Colonic mucosa (tissue), 4 donors: ENCODE measurements around the gene SLC22A3. TPM values are rescaled to one million over a fixed set of nuclear protein-coding genes. Genes with fewer than 3 reads are reported as not detected.

ENCODE experiments used
- DNase-seq: peaks from one replicate; pipeline ENCODE4 v3.0.0-alpha.2; 2020
- H3K27ac ChIP-seq: fragments of 200-600 bp; one replicate; pipeline ENCODE4 v1.8.0; 2021
- H3K27me3 ChIP-seq: fragments of 200-600 bp; one replicate; pipeline ENCODE4 v1.8.0; 2021
- H3K36me3 ChIP-seq: fragments of 200-600 bp; one replicate; pipeline ENCODE4 v1.8.0; 2021
- H3K4me1 ChIP-seq: fragments of 200-600 bp; one replicate; pipeline ENCODE4 v1.8.0; 2021; ENCODE audit warnings: mild to moderate bottlenecking
- H3K4me3 ChIP-seq: fragments of 200-600 bp; one replicate; pipeline ENCODE4 v1.8.0; 2021
- H3K9ac ChIP-seq, 2 donors: one replicate each; pipeline ENCODE4 v1.7.0; 2013; ENCODE audit warnings: control low read depth in 2 of 2, low read depth in 2 of 2, low read length in 2 of 2
- H3K9me3 ChIP-seq: fragments of 200-600 bp; one replicate; pipeline ENCODE4 v1.8.0; 2021
- CTCF ChIP-seq: fragments of 200-600 bp; IDR thresholded peaks from one replicate; pipeline ENCODE4 v1.8.0; 2022; ENCODE audit warnings: antibody characterized with exemption, mild to moderate bottlenecking
- intact Hi-C: fragments of 100-400 bp; cut with DNase I; formaldehyde crosslinking; loops from one replicate; pipeline ENCODE4 v1.14.1; 2022
- total RNA-seq, 2 donors: library from RNA; stranded (reverse); fragmentation: NEBNext Ultra II Directional in 1 of 2; extraction: Animal tissue kit (Norgen Biotek cat#: 25700) in 1 of 2; gene quantifications; one replicate each; pipeline ENCODE4 v1.2.1, GENCODE V29; 2021
- donor health status: healthy.
- donor health status: DM: no; HTN: no; CAD: no.
- donor health status: DM: no; HTN: no; CAD: no.

SLC22A3 gene
- total RNA-seq, 2 donors from 2014 or later = 2.1 to 2.5 TPM

- DNase-seq = no peak
- Histone ChIP-seq H3K27me3 (no peaks in the 10 kb centered on the region), H3K36me3 (no peaks in the 10 kb centered on the region), H3K4me3 (no peak overlapping the region), H3K4me1 (no peaks in the 10 kb centered on the region), H3K9ac (no peak overlapping the region), H3K27ac (no peak overlapping the region), H3K9me3 (no peaks in the 10 kb centered on the region)
- TF ChIP-seq CTCF = no peak
- intact Hi-C loops = no loop called here
These were observed 26.8 kb downstream of the SLC22A3 start for GRCh38 chr6:160374836-160375560.

GRCh38 chr6:160375561-160375949 is 27.4 kb downstream of the SLC22A3 start:
- intact Hi-C loops = no loop called here
- Histone ChIP-seq H3K27ac (no peak overlapping the region), H3K4me3 (no peak overlapping the region), H3K36me3 (no peaks in the 10 kb centered on the region), H3K4me1 (no peaks in the 10 kb centered on the region), H3K27me3 (no peaks in the 10 kb centered on the region), H3K9me3 (no peaks in the 10 kb centered on the region), H3K9ac (no peak overlapping the region)
- no peak for TF ChIP-seq CTCF
- DNase-seq = no peak

GRCh38 chr6:160376445-160376844 is 28.3 kb downstream of the SLC22A3 start:
- no peak for DNase-seq
- H3K9me3 ChIP-seq = no peaks in the 10 kb centered on the region
- TF ChIP-seq CTCF = no peak
- intact Hi-C loops = no loop called here
- H3K4me3 ChIP-seq = no peak overlapping the region
- no peaks in the 10 kb centered on the region for H3K36me3 ChIP-seq
- H3K9ac ChIP-seq = no peak overlapping the region
- no peaks in the 10 kb centered on the region for H3K4me1 ChIP-seq
- H3K27me3 ChIP-seq = no peaks in the 10 kb centered on the region
- no peak overlapping the region for H3K27ac ChIP-seq

GRCh38 chr6:160378218-160378617 is 30.0 kb downstream of the SLC22A3 start:
- no peak overlapping the region for H3K4me3 ChIP-seq
- H3K27ac ChIP-seq = no peak overlapping the region
- H3K9ac ChIP-seq = no peak overlapping the region
- DNase-seq = no peak
- H3K27me3 ChIP-seq = no peaks in the 10 kb centered on the region
- TF ChIP-seq CTCF = no peak
- no peaks in the 10 kb centered on the region for H3K36me3 ChIP-seq
- no peaks in the 10 kb centered on the region for H3K9me3 ChIP-seq
- H3K4me1 ChIP-seq = no peaks in the 10 kb centered on the region
- intact Hi-C loops = no loop called here

GRCh38 chr6:160378882-160379281 is 30.7 kb downstream of the SLC22A3 start:
- Histone ChIP-seq H3K36me3 (no peaks in the 10 kb centered on the region), H3K4me1 (no peaks in the 10 kb centered on the region), H3K27me3 (no peaks in the 10 kb centered on the region), H3K9ac (no peak overlapping the region), H3K27ac (no peak overlapping the region), H3K9me3 (no peaks in the 10 kb centered on the region), H3K4me3 (no peak overlapping the region)
- no peak for TF ChIP-seq CTCF
- intact Hi-C loops = no loop called here
- DNase-seq = no peak
